Mesendoderm (in vitro differentiated cells): Measurements from ENCODE around the gene CALCR.

Experiments
- DNase-seq: peaks from one replicate; pipeline ENCODE4 v3.0.0; 2013
- H2AK5ac ChIP-seq: 2 replicates; pipeline ENCODE4 v1.6.1; 2013; ENCODE audit warnings: low read length, inconsistent platforms
- H2BK120ac ChIP-seq: 2 replicates; pipeline ENCODE4 v1.6.1; 2013; ENCODE audit warnings: low read depth, mild to moderate bottlenecking, low read length, moderate library complexity, mixed read lengths
- H2BK15ac ChIP-seq: replicated peaks from 2 replicates; pipeline ENCODE4 v1.6.1; 2013; ENCODE audit warnings: low read depth, mild to moderate bottlenecking, moderate library complexity
- H2BK5ac ChIP-seq: 2 replicates; pipeline ENCODE4 v1.6.1; 2013; ENCODE audit warnings: low read length, inconsistent platforms
- H3K18ac ChIP-seq: 2 replicates; pipeline ENCODE4 v1.6.1; 2013; ENCODE audit warnings: mild to moderate bottlenecking, low read length, mixed read lengths
- H3K23ac ChIP-seq: one replicate; pipeline ENCODE4 v1.6.1; 2013; ENCODE audit warnings: low read length
- H3K27ac ChIP-seq: 2 replicates; pipeline ENCODE4 v1.5.1; 2013; ENCODE audit warnings: low read depth, mild to moderate bottlenecking, inconsistent platforms, low read length, moderate library complexity
- H3K27me3 ChIP-seq: 2 replicates; pipeline ENCODE4 v1.6.1; 2013; ENCODE audit warnings: low read length, control low read depth, mild to moderate bottlenecking, inconsistent platforms; ENCODE audit not compliant: insufficient read depth, poor library complexity
- H3K36me3 ChIP-seq: 2 replicates; pipeline ENCODE4 v1.6.1; 2013; ENCODE audit warnings: low read length, inconsistent platforms; ENCODE audit not compliant: control insufficient read depth, insufficient read depth
- H3K4ac ChIP-seq: one replicate; pipeline ENCODE4 v1.6.1; 2013; ENCODE audit warnings: low read depth, mild to moderate bottlenecking, low read length, moderate library complexity
- H3K4me1 ChIP-seq: 2 replicates; pipeline ENCODE4 v1.6.1; 2013; ENCODE audit warnings: low read depth, low read length, inconsistent platforms; ENCODE audit not compliant: control insufficient read depth
- H3K4me2 ChIP-seq: 2 replicates; pipeline ENCODE4 v1.6.1; 2013; ENCODE audit warnings: low read length
- H3K4me3 ChIP-seq: 2 replicates; pipeline ENCODE4 v1.5.1; 2013; ENCODE audit warnings: mild to moderate bottlenecking, low read length
- H3K56ac ChIP-seq: one replicate; pipeline ENCODE4 v1.6.1; 2013; ENCODE audit warnings: low read length
- H3K79me1 ChIP-seq: 2 replicates; pipeline ENCODE4 v1.6.1; 2013; ENCODE audit warnings: low read length, inconsistent platforms
- H3K79me2 ChIP-seq: 2 replicates; pipeline ENCODE4 v1.6.1; 2013; ENCODE audit warnings: mild to moderate bottlenecking, low read length; ENCODE audit not compliant: control insufficient read depth, insufficient read depth
- H3K9ac ChIP-seq: 2 replicates; pipeline ENCODE4 v1.6.1; 2013; ENCODE audit warnings: low read length, inconsistent platforms
- H4K5ac ChIP-seq: one replicate; pipeline ENCODE4 v1.6.1; 2013; ENCODE audit warnings: low read length
- H4K8ac ChIP-seq: one replicate; pipeline ENCODE4 v1.6.1; 2013; ENCODE audit warnings: low read depth, mild to moderate bottlenecking, control low read depth, low read length, moderate library complexity
- WGBS: extraction: QIAGEN DNeasy Blood & Tissue Kit; methylation state at CpG from one replicate; pipeline ENCODE4 v1.1.7; 2013; ENCODE audit warnings: low lambda C conversion rate, missing lambda C conversion rate; ENCODE audit not compliant: insufficient coverage; ENCODE audit errors: extremely low coverage; 5-methylcytosine and 5-hydroxymethylcytosine counted together
- small RNA-seq: library from polyadenylated mRNA; stranded (forward); fragments of <200 nt; extraction: miRNeasy Mini kit (QIAGEN cat#:217004); gene quantifications from one replicate; pipeline ENCODE3, GENCODE V24; 2013; ENCODE audit not compliant: insufficient read depth

CALCR gene

GRCh38 chr7:93382362-93382761 lies 192.2 kb downstream of the CALCR start:
- H3K4ac ChIP-seq = no peak overlapping the region
- no peak overlapping the region for H3K4me2 ChIP-seq
- H3K27me3 ChIP-seq = no peaks in the 10 kb centered on the region
- no peak overlapping the region for H3K4me3 ChIP-seq
- no peak overlapping the region for H3K23ac ChIP-seq
- no peak overlapping the region for H3K27ac ChIP-seq
- no peaks in the 10 kb centered on the region for H3K36me3 ChIP-seq
- WGBS = no CpG with 5 or more reads among the region's 3 CpGs
- no peak overlapping the region for H2BK15ac ChIP-seq
- H3K79me2 ChIP-seq = no peaks in the 10 kb centered on the region
- no peak overlapping the region for H3K56ac ChIP-seq
- H3K79me1 ChIP-seq = no peaks in the 10 kb centered on the region
- H2BK120ac ChIP-seq = no peak overlapping the region
- H3K18ac ChIP-seq = no peak overlapping the region
- no peak for DNase-seq
- no peaks in the 10 kb centered on the region for H3K4me1 ChIP-seq
- H4K8ac ChIP-seq = no peak overlapping the region
- H2BK5ac ChIP-seq = no peak overlapping the region
- H2AK5ac ChIP-seq = no peak overlapping the region
- no peak overlapping the region for H4K5ac ChIP-seq
- no peak overlapping the region for H3K9ac ChIP-seq

- no peak overlapping the region for H2BK120ac ChIP-seq
- no peak overlapping the region for H3K56ac ChIP-seq
- H3K79me1 ChIP-seq = no peaks in the 10 kb centered on the region
- no peak overlapping the region for H3K18ac ChIP-seq
- no peak overlapping the region for H2BK15ac ChIP-seq
- no peaks in the 10 kb centered on the region for H3K36me3 ChIP-seq
- H4K8ac ChIP-seq = no peak overlapping the region
- H3K9ac ChIP-seq = no peak overlapping the region
- no peak for DNase-seq
- H3K79me2 ChIP-seq = no peaks in the 10 kb centered on the region
- H3K4me2 ChIP-seq = no peak overlapping the region
- WGBS = no CpG with 5 or more reads among the region's 6 CpGs
- H4K5ac ChIP-seq = no peak overlapping the region
- H3K4me1 ChIP-seq = no peaks in the 10 kb centered on the region
- no peak overlapping the region for H3K4ac ChIP-seq
- no peak overlapping the region for H3K23ac ChIP-seq
- no peak overlapping the region for H2AK5ac ChIP-seq
- H3K27ac ChIP-seq = no peak overlapping the region
- no peak overlapping the region for H3K4me3 ChIP-seq
- no peaks in the 10 kb centered on the region for H3K27me3 ChIP-seq
- H2BK5ac ChIP-seq = no peak overlapping the region
These were observed 196.3 kb downstream of the CALCR start for GRCh38 chr7:93378131-93378760.

GRCh38 chr7:93375603-93376002 lies 198.9 kb downstream of the CALCR start:
- Histone ChIP-seq H3K4me2 (no peak overlapping the region), H3K9ac (no peak overlapping the region), H3K23ac (no peak overlapping the region), H3K79me2 (no peaks in the 10 kb centered on the region), H4K5ac (no peak overlapping the region), H3K27ac (no peak overlapping the region), H2BK5ac (no peak overlapping the region), H3K36me3 (no peaks in the 10 kb centered on the region), H3K56ac (no peak overlapping the region), H3K79me1 (no peaks in the 10 kb centered on the region), H3K4me1 (no peaks in the 10 kb centered on the region), H2BK15ac (no peak overlapping the region), H4K8ac (no peak overlapping the region), H3K18ac (no peak overlapping the region), H2AK5ac (no peak overlapping the region), H3K27me3 (no peaks in the 10 kb centered on the region), H3K4ac (no peak overlapping the region), H3K4me3 (no peak overlapping the region), H2BK120ac (no peak overlapping the region)
- no peak for DNase-seq

Small RNA genes within 50 kb of the gene (small RNA-seq; reads per million reads assigned to genes)
- gene MIR489 (744 reads per million, percentile 98 among the genes with 10 or more reads in this experiment), gene MIR653 (2,280 reads per million, percentile 99 among the genes with 10 or more reads in this experiment)
